Retinal pigment epithelial cell (primary cell): ENCODE results near the gene PRDM16.

Experiments used
- DNase-seq: peaks from one replicate; pipeline ENCODE4 v3.0.0-alpha.2; 2010; ENCODE audit warnings: low read depth
- H3K4me3 ChIP-seq: 2 replicates; pipeline ENCODE4 v1.5.1; 2011; ENCODE audit warnings: mild to moderate bottlenecking, low read length, control low read depth, moderate library complexity
- CTCF ChIP-seq: conservative IDR thresholded peaks from 2 replicates; pipeline ENCODE4 v1.5.1; 2011; ENCODE audit warnings: low read depth, low read length, control low read depth, inconsistent platforms

The PRDM16 gene

GRCh38 chr1:3419415-3420204, 350.6 kb downstream of the PRDM16 start:
- H3K4me3 ChIP-seq: no peak overlapping the region
- DNase-seq: no peak
- no peak for TF ChIP-seq CTCF

GRCh38 chr1:3420218-3420951, 351.4 kb downstream of the PRDM16 start:
- no peak for DNase-seq
- H3K4me3 ChIP-seq: no peak overlapping the region
- TF ChIP-seq CTCF: no peak

- no peak overlapping the region for H3K4me3 ChIP-seq
- no peak for DNase-seq
- no peak for TF ChIP-seq CTCF
Observed at GRCh38 chr1:3422638-3423037, 353.6 kb downstream of the PRDM16 start.

- DNase-seq: no peak
- H3K4me3 ChIP-seq: no peak overlapping the region
- no peak for TF ChIP-seq CTCF
Observed at GRCh38 chr1:3423245-3423829, 354.3 kb downstream of the PRDM16 start.

- H3K4me3 ChIP-seq: no peak overlapping the region
- DNase-seq: no peak
- TF ChIP-seq CTCF: no peak
Observed at GRCh38 chr1:3423896-3424611, 355.1 kb downstream of the PRDM16 start.

- DNase-seq: no peak
- no peak for TF ChIP-seq CTCF
- no peak overlapping the region for H3K4me3 ChIP-seq
Observed at GRCh38 chr1:3425486-3426215, 356.6 kb downstream of the PRDM16 start.
